Endodermal cell (in vitro differentiated cells): ENCODE data around the gene CHCHD10. TPM values are rescaled to one million over a fixed set of nuclear protein-coding genes. Genes with fewer than 3 reads are reported as not detected.

Experiments
- DNase-seq: peaks from one replicate; pipeline ENCODE4 v3.0.0-alpha.2; 2017
- H3K27ac ChIP-seq: 2 replicates; pipeline ENCODE4 v1.5.1; 2013; ENCODE audit warnings: mild to moderate bottlenecking, low read depth, low read length, moderate library complexity
- H3K27me3 ChIP-seq: 2 replicates; pipeline ENCODE4 v1.6.1; 2013; ENCODE audit warnings: mild to moderate bottlenecking, low read length, moderate library complexity; ENCODE audit not compliant: insufficient read depth, control insufficient read depth, poor library complexity, severe bottlenecking
- H3K36me3 ChIP-seq: 2 replicates; pipeline ENCODE4 v1.7.0; 2013; ENCODE audit warnings: mild to moderate bottlenecking, low read length, moderate library complexity; ENCODE audit not compliant: control insufficient read depth, insufficient read depth
- H3K4me1 ChIP-seq: one replicate; pipeline ENCODE4 v1.7.0; 2013; ENCODE audit warnings: low read length; ENCODE audit not compliant: control insufficient read depth, insufficient read depth
- H3K4me3 ChIP-seq: 2 replicates; pipeline ENCODE4 v1.5.1; 2013; ENCODE audit warnings: mild to moderate bottlenecking, low read length, moderate library complexity
- H3K9ac ChIP-seq: 2 replicates; pipeline ENCODE4 v1.6.1; 2013; ENCODE audit warnings: mild to moderate bottlenecking, low read length, moderate library complexity; ENCODE audit not compliant: poor library complexity, severe bottlenecking; ENCODE audit errors: extremely low read depth
- H3K9me3 ChIP-seq: 2 replicates; pipeline ENCODE4 v1.6.1; 2013; ENCODE audit warnings: mild to moderate bottlenecking, low read length, moderate library complexity; ENCODE audit not compliant: control insufficient read depth
- H3K27ac Mint-ChIP-seq: 2 replicates; pipeline ENCODE4 v1.8.0; 2020; ENCODE audit warnings: mixed read lengths
- H3K27me3 Mint-ChIP-seq: 2 replicates; pipeline ENCODE4 v1.8.0; 2021; ENCODE audit warnings: mild to moderate bottlenecking, mixed read lengths; ENCODE audit not compliant: insufficient read depth
- H3K36me3 Mint-ChIP-seq: 2 replicates; pipeline ENCODE4 v1.8.0; 2020; ENCODE audit warnings: low read depth, mixed read lengths
- H3K4me1 Mint-ChIP-seq: 2 replicates; pipeline ENCODE4 v1.8.0; 2020; ENCODE audit warnings: mixed read lengths
- H3K4me3 Mint-ChIP-seq: 2 replicates; pipeline ENCODE4 v1.8.0; 2020; ENCODE audit warnings: mild to moderate bottlenecking, moderate library complexity, mixed read lengths
- H3K9me3 Mint-ChIP-seq: 2 replicates; pipeline ENCODE4 v1.8.0; 2020; ENCODE audit warnings: mild to moderate bottlenecking, mixed read lengths
- WGBS, 2 experiments: methylation state at CpG; one replicate each; pipeline versions ENCODE4 v1.1.5 to v1.1.7; 2013; ENCODE audit warnings: missing lambda C conversion rate in 2 of 2, mixed read lengths in 1 of 2; ENCODE audit not compliant: insufficient coverage in 1 of 2, insufficient read length in 1 of 2; 5-methylcytosine and 5-hydroxymethylcytosine counted together
- total RNA-seq, 2 donors: library from RNA; stranded (reverse); fragmentation: NEBNext Ultra II Directional in 1 of 2; extraction: Animal tissue kit (Norgen Biotek cat#: 25700) in 1 of 2; gene quantifications; 2 replicates in 1 of 2; 3 replicates in 1 of 2; pipeline ENCODE4 v1.2.1, GENCODE V29; 2021
- TF ChIP-seq, protein P1 (sequence below): fragments of 200-600 bp; sonication (generic); conservative IDR thresholded peaks from 2 replicates; pipeline ENCODE4 v1.5.0; 2021; ENCODE audit warnings: antibody characterized with exemption, mild to moderate bottlenecking

Gene CHCHD10
- total RNA-seq, 2 donors from 2014 or later, result 76.1 to 103 TPM

DNA sequence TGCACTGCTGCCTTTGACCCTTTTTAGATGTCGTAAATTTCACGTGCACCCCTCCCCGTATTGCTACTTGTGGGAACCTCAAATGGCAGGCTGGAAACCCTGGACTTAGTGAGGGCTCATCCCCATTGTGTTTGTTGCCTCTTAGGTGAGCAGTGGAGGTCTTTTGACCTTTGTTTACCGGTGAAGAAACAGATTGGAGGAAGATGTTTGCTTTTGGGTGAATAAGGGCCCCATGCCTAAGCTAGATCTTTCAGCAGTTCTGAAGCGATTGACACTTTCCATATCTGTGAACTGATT is 19.8 kb upstream of the CHCHD10 start:
- 2 to 5% methylated on average over 5 of the region's 5 CpGs for WGBS, 2 experiments
- Histone ChIP-seq H3K9ac (peak overlapping the region; percentile 98), H3K36me3 (peaks cover 14% of the 10 kb centered on the region), H3K27me3 (no peaks in the 10 kb centered on the region), H3K4me3 (peak overlapping the region; percentile 94), H3K4me1 (peaks cover 19% of the 10 kb centered on the region), H3K9me3 (no peaks in the 10 kb centered on the region), H3K27ac (peak overlapping the region; percentile 37)
- TF ChIP-seq, protein P1, sequence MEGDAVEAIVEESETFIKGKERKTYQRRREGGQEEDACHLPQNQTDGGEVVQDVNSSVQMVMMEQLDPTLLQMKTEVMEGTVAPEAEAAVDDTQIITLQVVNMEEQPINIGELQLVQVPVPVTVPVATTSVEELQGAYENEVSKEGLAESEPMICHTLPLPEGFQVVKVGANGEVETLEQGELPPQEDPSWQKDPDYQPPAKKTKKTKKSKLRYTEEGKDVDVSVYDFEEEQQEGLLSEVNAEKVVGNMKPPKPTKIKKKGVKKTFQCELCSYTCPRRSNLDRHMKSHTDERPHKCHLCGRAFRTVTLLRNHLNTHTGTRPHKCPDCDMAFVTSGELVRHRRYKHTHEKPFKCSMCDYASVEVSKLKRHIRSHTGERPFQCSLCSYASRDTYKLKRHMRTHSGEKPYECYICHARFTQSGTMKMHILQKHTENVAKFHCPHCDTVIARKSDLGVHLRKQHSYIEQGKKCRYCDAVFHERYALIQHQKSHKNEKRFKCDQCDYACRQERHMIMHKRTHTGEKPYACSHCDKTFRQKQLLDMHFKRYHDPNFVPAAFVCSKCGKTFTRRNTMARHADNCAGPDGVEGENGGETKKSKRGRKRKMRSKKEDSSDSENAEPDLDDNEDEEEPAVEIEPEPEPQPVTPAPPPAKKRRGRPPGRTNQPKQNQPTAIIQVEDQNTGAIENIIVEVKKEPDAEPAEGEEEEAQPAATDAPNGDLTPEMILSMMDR, result no peak
- no peak for DNase-seq
- Mint-ChIP-seq H3K27me3 (no peaks in the 10 kb centered on the region), H3K36me3 (peaks cover 12% of the 10 kb centered on the region), H3K4me3 (peak overlapping the region; percentile 79), H3K4me1 (peaks cover 31% of the 10 kb centered on the region), H3K9me3 (no peaks in the 10 kb centered on the region), H3K27ac (peak overlapping the region; percentile 91)

DNA sequence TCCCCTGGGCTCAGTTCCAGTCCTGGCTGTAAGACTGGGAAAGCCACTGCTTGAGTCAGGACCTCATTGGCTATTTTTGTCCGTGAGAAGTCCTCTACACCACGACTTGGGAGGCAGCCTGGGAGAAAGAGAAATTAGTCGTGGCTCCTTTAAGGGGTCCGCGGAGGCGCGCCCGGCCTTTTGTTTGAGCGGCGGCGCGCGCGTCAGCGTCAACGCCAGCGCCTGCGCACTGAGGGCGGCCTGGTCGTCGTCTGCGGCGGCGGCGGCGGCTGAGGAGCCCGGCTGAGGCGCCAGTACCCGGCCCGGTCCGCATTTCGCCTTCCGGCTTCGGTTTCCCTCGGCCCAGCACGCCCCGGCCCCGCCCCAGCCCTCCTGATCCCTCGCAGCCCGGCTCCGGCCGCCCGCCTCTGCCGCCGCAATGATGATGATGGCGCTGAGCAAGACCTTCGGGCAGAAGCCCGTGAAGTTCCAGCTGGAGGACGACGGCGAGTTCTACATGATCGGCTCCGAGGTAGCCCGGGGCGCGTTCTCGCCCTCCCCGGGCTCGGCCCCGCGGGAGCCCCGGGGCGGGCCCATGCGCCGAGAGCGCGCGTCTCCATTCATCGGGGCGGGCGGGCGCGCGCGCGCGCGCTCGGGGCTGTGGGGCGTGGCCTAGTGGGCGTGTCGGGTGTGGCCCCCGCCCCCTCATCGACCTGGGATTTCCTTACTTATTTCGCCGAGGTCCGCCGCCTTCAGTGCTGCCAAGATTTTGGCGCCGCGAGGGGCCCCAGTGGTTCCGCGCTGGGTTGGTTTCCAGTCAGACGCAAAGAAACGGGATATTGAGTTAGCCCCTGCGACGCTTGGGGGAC is 19.2 kb upstream of the CHCHD10 start, which contains the start of gene SMARCB1:
SMARCB1 (plus strand) TSS at position 215 of the 848 bp plus-strand sequence; CDS start at position 419, 204 bp downstream.
- Mint-ChIP-seq H3K4me1 (peaks cover 29% of the 10 kb centered on the region), H3K36me3 (peaks cover 7% of the 10 kb centered on the region), H3K27ac (peak within 1 kb of the TSS; percentile 92), H3K9me3 (no peaks in the 10 kb centered on the region), H3K27me3 (no peaks in the 10 kb centered on the region), H3K4me3 (peak within 1 kb of the TSS; percentile 79)
- Histone ChIP-seq H3K27ac (peak within 1 kb of the TSS; percentile 99), H3K36me3 (peaks cover 8% of the 10 kb centered on the region), H3K9me3 (no peaks in the 10 kb centered on the region), H3K4me1 (peaks cover 13% of the 10 kb centered on the region), H3K4me3 (peak within 1 kb of the TSS; percentile 94), H3K27me3 (no peaks in the 10 kb centered on the region), H3K9ac (peak within 1 kb of the TSS; percentile 98)
- peak; percentile 95 for DNase-seq
- TF ChIP-seq, protein P1, result no peak
- 0% methylated on average over 13 to 97 of the region's 97 CpGs for WGBS, 2 experiments

DNA sequence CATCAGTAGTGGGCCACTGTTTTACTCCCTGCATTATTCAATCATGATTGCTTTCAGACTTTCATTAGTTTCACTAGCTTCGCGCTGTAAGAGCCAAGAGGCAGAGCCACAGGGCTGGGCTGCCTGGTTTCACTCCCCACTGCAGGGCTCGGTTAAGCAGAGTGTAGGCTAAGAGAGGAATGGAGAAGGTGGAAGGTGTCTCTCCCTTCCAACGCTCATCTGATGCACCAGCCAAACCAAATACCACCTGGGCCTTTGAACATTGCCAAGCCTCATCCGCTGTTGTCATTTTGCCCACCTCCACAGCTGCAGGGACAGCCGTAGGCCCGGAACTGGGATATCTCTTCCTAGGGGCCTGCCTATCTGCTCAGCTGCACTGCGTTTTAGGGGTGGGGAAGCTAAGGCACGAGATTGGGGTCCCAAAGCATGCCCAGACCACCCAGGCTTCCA is 18.5 kb upstream of the CHCHD10 start:
- H3K27me3 ChIP-seq, result no peaks in the 10 kb centered on the region
- no peaks in the 10 kb centered on the region for H3K9me3 ChIP-seq
- peaks cover 29% of the 10 kb centered on the region for H3K4me1 Mint-ChIP-seq
- 84 to 90% methylated on average over 3 to 9 of the region's 9 CpGs for WGBS, 2 experiments
- H3K4me3 ChIP-seq, result peak overlapping the region; percentile 94
- H3K27me3 Mint-ChIP-seq, result peaks cover 2% of the 10 kb centered on the region
- H3K36me3 ChIP-seq, result peaks cover 1% of the 10 kb centered on the region
- TF ChIP-seq, protein P1, result no peak
- peak overlapping the region; percentile 79 for H3K4me3 Mint-ChIP-seq
- H3K9ac ChIP-seq, result peak overlapping the region; percentile 98
- DNase-seq, result no peak
- no peaks in the 10 kb centered on the region for H3K9me3 Mint-ChIP-seq
- H3K27ac Mint-ChIP-seq, result peak overlapping the region; percentile 92
- H3K36me3 Mint-ChIP-seq, result peaks cover 3% of the 10 kb centered on the region
- peak overlapping the region; percentile 99 for H3K27ac ChIP-seq
- H3K4me1 ChIP-seq, result peaks cover 13% of the 10 kb centered on the region
